Subcutaneous abdominal adipose tissue (tissue), 5 donors: ENCODE measurements around the gene FHOD3.

Experiments
- H3K27ac ChIP-seq: one replicate; pipeline ENCODE4 v1.7.0; 2013; ENCODE audit warnings: low read depth, mild to moderate bottlenecking, inconsistent platforms, low read length, moderate library complexity
- H3K27me3 ChIP-seq, 5 donors: one replicate each; pipeline ENCODE4 v1.7.0; 2013; ENCODE audit warnings: low read length in 5 of 5, inconsistent platforms in 1 of 5; ENCODE audit not compliant: control insufficient read depth in 5 of 5, insufficient read depth in 4 of 5
- H3K36me3 ChIP-seq, 5 donors: one replicate each; pipeline ENCODE4 v1.7.0; 2013; ENCODE audit warnings: low read length in 5 of 5; ENCODE audit not compliant: control insufficient read depth in 5 of 5, insufficient read depth in 5 of 5
- H3K4me1 ChIP-seq, 5 donors: one replicate each; pipeline ENCODE4 v1.7.0; 2013; ENCODE audit warnings: low read length in 5 of 5, mild to moderate bottlenecking in 3 of 5, moderate library complexity in 1 of 5; ENCODE audit not compliant: control insufficient read depth in 5 of 5, insufficient read depth in 5 of 5
- H3K4me3 ChIP-seq, 5 donors: one replicate each; pipeline ENCODE4 v1.7.0; 2013; ENCODE audit warnings: low read length in 5 of 5, low read depth in 1 of 5
- H3K9ac ChIP-seq, 5 donors: one replicate each; pipeline ENCODE4 v1.7.0; 2013; ENCODE audit warnings: low read length in 5 of 5, mild to moderate bottlenecking in 4 of 5, moderate library complexity in 3 of 5
- H3K9me3 ChIP-seq, 5 donors: one replicate each; pipeline ENCODE4 v1.7.0; 2013; ENCODE audit warnings: low read length in 5 of 5; ENCODE audit not compliant: control insufficient read depth in 5 of 5
- donor health status: healthy.
- donor health status: healthy.
- donor health status: healthy.
- donor health status: healthy.
- donor health status: healthy.

The FHOD3 gene

GRCh38 chr18:36704156-36704555 lies 406.6 kb downstream of the FHOD3 start:
- Histone ChIP-seq H3K9me3 (no peaks in the 10 kb centered on the region), H3K4me3 (no peak overlapping the region), H3K36me3 (no peaks in the 10 kb centered on the region), H3K9ac (no peak overlapping the region), H3K27me3 (peaks cover 0 to 16% (median 0%) of the 10 kb centered on the region in 5 donors), H3K27ac (no peak overlapping the region), H3K4me1 (peaks cover 0 to 8% (median 0%) of the 10 kb centered on the region in 5 donors)

DNA sequence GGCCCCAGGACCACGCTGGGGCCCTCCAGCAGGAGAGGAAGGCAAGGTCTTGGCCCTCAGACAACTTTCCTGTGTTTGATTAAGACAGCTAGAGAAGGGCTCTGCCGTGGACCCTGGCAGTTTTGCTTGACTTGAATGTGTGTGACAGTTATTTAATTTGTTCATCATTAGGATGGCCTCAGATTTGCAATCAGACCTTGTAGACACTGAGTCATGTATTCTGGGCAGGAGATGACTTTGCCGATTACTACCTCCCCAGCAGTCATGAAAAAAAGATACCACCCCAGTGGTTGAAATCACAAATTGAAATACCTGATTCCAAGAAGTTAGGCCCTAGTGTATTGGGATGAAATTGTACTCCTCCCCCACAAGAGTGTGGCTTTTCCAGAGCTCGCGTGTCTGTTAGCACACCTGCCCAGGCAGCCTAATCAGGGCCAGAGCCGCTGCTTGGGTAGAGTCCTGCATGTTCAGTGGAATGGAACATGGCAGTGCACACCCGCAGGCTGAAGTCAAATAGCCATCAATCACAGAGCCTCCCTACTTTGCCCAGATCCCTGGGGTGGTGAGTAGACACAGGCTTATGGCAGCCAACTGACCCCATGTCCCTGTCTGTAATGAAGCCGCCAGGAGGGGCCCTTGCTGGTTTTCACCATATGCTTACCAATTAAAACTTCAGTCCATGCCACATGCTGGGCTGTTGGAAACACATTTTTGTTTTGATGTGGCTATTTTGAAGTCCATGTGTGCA lies 408.8 kb downstream of the FHOD3 start:
- H3K27me3 ChIP-seq: peaks cover 0 to 16% (median 0%) of the 10 kb centered on the region in 5 donors
- no peak overlapping the region for H3K27ac ChIP-seq
- no peak overlapping the region for H3K4me3 ChIP-seq
- H3K4me1 ChIP-seq: peaks cover 0 to 8% (median 0%) of the 10 kb centered on the region in 5 donors
- no peak overlapping the region for H3K9ac ChIP-seq
- no peaks in the 10 kb centered on the region for H3K9me3 ChIP-seq
- H3K36me3 ChIP-seq: no peaks in the 10 kb centered on the region

- H3K9ac ChIP-seq: no peak overlapping the region
- H3K4me1 ChIP-seq: no peaks in the 10 kb centered on the region
- H3K4me3 ChIP-seq: no peak overlapping the region
- peaks cover 0 to 16% (median 0%) of the 10 kb centered on the region in 5 donors for H3K27me3 ChIP-seq
- no peak overlapping the region for H3K27ac ChIP-seq
- no peaks in the 10 kb centered on the region for H3K36me3 ChIP-seq
- no peaks in the 10 kb centered on the region for H3K9me3 ChIP-seq
These were observed 410.9 kb downstream of the FHOD3 start for GRCh38 chr18:36708366-36708765.

- Histone ChIP-seq H3K4me3 (no peak overlapping the region), H3K9ac (no peak overlapping the region), H3K9me3 (no peaks in the 10 kb centered on the region), H3K4me1 (no peaks in the 10 kb centered on the region), H3K36me3 (no peaks in the 10 kb centered on the region), H3K27ac (no peak overlapping the region), H3K27me3 (peaks cover 0 to 16% (median 0%) of the 10 kb centered on the region in 5 donors)
These were observed 411.8 kb downstream of the FHOD3 start for GRCh38 chr18:36709315-36709714.

- Histone ChIP-seq H3K27ac (no peak overlapping the region), H3K9ac (no peak overlapping the region), H3K4me1 (no peaks in the 10 kb centered on the region), H3K9me3 (no peaks in the 10 kb centered on the region), H3K36me3 (no peaks in the 10 kb centered on the region), H3K27me3 (peaks cover 0 to 6% (median 0%) of the 10 kb centered on the region in 5 donors), H3K4me3 (no peak overlapping the region)
These were observed 413.7 kb downstream of the FHOD3 start for GRCh38 chr18:36711014-36711725.

- H3K9me3 ChIP-seq: no peaks in the 10 kb centered on the region
- no peak overlapping the region for H3K4me3 ChIP-seq
- H3K36me3 ChIP-seq: no peaks in the 10 kb centered on the region
- no peak overlapping the region for H3K9ac ChIP-seq
- no peak overlapping the region for H3K27ac ChIP-seq
- no peaks in the 10 kb centered on the region for H3K4me1 ChIP-seq
- H3K27me3 ChIP-seq: peaks cover 0 to 3% (median 0%) of the 10 kb centered on the region in 5 donors
These were observed 414.4 kb downstream of the FHOD3 start for GRCh38 chr18:36711813-36712444.

DNA sequence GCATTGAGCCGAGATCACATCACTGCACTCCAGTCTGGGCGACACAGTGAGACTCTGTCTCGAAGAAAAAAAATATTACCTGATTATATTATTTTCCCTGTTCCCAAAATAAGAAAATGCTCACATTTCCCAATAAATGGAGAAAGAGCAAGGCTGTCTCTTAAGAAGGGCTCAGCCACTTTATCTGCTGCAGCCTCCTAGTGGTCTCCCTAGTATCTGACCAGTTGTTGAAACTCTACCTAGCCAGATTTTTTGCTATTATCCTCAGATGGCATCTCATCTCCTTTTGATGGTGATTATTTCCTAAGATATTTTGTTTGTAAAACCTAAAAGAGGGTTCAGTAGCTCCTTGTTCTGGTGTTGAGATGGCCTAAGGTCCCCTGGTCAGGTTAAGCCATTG lies 417.0 kb downstream of the FHOD3 start:
- Histone ChIP-seq H3K27me3 (peaks cover 0 to 5% (median 0%) of the 10 kb centered on the region in 5 donors), H3K9ac (no peak overlapping the region), H3K4me3 (no peak overlapping the region), H3K4me1 (no peaks in the 10 kb centered on the region), H3K9me3 (no peaks in the 10 kb centered on the region), H3K36me3 (no peaks in the 10 kb centered on the region), H3K27ac (no peak overlapping the region)

DNA sequence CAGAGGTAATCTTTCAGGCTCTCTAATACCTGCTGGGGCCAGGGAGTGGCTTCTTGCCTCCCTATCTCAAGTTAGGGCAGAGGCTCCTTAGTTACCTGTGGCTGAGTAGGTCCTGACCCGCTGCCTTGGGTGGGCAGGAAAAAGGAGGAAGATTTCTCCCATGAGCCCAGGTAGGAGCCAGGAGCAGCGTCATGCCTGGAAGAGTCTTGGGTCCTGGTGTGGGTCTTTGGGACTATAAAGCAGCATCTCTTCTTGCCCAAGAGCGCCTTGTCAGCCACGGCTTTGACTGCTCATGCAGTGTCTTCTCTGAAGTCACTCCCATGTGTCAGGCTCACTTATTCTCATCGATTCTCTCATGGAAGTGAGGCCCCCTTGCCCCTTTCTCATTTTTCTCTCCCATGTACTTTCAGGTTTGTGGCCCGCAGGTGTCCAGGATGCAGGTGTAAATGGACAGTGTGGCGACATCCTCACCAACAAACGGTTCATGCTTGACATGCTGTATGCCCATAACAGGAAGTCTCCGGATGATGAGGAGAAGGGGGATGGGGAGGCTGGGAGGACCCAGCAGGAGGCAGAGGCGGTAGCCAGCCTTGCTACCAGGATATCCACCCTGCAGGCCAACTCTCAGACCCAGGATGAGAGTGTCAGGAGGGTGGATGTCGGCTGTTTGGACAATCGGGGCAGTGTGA lies 420.1 kb downstream of the FHOD3 start:
- Histone ChIP-seq H3K27ac (no peak overlapping the region), H3K9ac (no peak overlapping the region), H3K4me3 (no peak overlapping the region), H3K4me1 (no peaks in the 10 kb centered on the region), H3K36me3 (no peaks in the 10 kb centered on the region), H3K9me3 (no peaks in the 10 kb centered on the region), H3K27me3 (peaks cover 0 to 5% (median 0%) of the 10 kb centered on the region in 5 donors)

GRCh38 chr18:36718705-36719328 lies 421.3 kb downstream of the FHOD3 start:
- Histone ChIP-seq H3K27me3 (peaks cover 0 to 5% (median 0%) of the 10 kb centered on the region in 5 donors), H3K9ac (no peak overlapping the region), H3K27ac (no peak overlapping the region), H3K4me1 (no peaks in the 10 kb centered on the region), H3K4me3 (no peak overlapping the region), H3K9me3 (no peaks in the 10 kb centered on the region), H3K36me3 (no peaks in the 10 kb centered on the region)
